Measurements from ENCODE around the gene HIVEP3. TPM values are rescaled to one million over a fixed set of nuclear protein-coding genes. Genes with fewer than 3 reads are reported as not detected.

HIVEP3 gene
- 0.17 and 0.29 TPM in 2 replicates for total RNA-seq

GRCh38 chr1:41918450-41919043, at the start of gene HIVEP3:
Gene HIVEP3 (minus strand): TSS chr1:41918922.

GRCh38 chr1:41484402-41485241, 434.1 kb downstream of the HIVEP3 start, which contains the start of gene EDN2:
Gene EDN2 (minus strand): TSS chr1:41484683. CDS start chr1:41484601, 82 bp downstream.

Other genes starting within 250 kb of the HIVEP3 start
- gene GUCA2B, start 234.5 kb upstream of the HIVEP3 start, total RNA-seq: not detected in 2 replicates
- gene GUCA2A, start 245.8 kb upstream of the HIVEP3 start, total RNA-seq: not detected in 2 replicates